HG02623 (cell line): ENCODE measurements around the gene GUCA2A.
"Not testable (repeated sequence)": the region's sequence is repeated elsewhere in the genome, so short reads cannot be mapped to it uniquely, and the experiment has no call there.

Source experiments
- ATAC-seq: cut with Tn5 transposase; IDR thresholded peaks from one replicate; pipeline ENCODE4 v1.9.1; 2021; ENCODE audit warnings: moderate library complexity; ENCODE audit not compliant: unreplicated experiment

GUCA2A gene, protein sequence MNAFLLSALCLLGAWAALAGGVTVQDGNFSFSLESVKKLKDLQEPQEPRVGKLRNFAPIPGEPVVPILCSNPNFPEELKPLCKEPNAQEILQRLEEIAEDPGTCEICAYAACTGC

DNA sequence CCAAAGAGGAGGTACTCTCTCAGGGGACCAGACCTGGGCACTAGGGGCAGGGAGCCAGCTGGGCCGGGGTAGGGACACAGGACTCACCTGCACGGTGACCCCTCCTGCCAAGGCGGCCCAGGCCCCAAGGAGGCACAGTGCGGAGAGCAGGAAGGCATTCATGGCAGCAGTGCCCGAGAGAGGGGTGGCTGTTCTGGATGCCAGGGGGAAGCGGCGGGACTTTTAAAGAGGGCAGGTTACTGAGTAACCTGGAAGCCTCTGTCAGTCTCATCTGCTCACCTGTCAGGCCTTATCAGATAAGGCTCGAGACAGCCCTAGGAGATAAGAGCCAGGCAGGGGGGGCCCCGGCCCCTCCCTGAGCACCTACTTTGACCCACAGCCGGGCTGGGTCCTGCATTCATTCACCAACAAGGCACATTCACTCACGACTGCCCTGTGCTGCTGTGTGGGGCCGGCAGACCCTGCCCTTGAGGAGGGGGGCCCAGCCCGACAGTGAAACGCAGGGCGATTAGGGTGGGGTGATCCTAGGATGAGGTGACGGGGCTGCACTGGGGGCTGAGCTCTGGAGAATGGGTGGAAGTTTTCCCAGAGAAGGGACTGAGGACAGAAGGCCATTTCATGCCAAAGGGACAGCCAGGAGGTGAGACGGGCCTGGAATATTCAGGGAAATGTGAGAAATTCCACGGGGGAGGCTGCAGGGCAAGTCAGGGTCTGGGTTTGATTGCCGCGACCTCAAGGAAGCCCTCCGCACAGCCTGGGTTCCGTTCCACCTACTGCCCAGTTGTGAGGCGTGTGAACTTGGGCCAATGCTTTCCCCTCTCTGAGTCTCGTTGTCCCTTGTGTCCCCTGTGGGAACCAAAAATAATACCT is at the start of gene GUCA2A:
TSS of gene GUCA2A (minus strand) at position 195 of the 870 bp plus-strand sequence. CDS start at position 162, 33 bp downstream.
- no peak for ATAC-seq

DNA sequence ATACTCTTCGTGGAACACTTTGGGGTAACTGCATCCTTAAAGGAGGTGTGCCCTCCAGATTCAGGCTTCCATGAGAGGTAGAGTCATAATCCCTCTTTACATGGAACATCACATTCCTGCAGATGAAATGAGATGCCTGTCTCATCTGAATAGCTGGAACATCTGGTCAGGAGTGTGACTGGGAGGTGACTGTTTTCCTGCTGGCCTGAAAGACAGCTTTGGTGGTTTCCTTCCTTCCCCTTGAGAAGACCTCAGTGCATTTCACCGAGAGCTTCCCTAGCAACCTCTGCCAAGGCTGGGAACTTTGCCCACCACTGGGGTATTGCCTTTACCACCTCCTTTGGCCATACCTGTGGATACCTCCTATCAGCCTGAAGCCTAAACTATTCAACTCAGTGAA is 46.7 kb upstream of the GUCA2A start:
- ATAC-seq = no peak

DNA sequence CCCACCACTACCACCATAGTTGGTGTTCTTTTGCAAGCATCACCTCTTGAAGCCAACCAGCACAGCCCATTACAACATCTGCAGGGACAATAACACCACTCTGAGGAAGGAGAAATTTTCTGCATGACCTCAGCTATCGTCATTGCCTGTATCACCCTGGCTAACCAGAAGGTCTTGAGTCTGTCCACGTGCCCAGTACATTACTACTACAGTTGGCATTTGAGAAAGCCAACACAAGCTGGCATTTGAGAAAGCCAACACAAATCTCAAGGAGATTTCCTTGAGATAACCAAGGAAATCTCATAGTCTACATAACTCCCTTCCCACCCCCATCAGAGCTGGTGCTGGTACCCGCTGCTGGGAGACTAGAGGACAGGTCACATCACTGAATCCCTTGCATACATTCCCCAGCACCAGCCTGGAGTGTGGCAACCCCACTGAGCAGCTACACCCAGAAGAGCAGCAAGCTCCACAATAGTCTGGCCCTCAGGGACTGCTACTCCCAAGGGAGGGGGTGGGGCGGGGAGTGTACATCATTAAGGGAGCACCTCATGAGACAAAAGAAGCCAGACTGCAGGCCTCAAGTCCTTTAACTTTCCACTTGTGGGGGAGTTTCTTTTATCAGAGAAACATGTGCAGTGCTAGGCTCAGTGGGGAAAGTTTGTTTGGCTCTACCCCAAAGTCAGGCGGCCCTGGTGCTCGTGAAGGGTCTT is 46.0 kb upstream of the GUCA2A start:
- ATAC-seq = no peak

DNA sequence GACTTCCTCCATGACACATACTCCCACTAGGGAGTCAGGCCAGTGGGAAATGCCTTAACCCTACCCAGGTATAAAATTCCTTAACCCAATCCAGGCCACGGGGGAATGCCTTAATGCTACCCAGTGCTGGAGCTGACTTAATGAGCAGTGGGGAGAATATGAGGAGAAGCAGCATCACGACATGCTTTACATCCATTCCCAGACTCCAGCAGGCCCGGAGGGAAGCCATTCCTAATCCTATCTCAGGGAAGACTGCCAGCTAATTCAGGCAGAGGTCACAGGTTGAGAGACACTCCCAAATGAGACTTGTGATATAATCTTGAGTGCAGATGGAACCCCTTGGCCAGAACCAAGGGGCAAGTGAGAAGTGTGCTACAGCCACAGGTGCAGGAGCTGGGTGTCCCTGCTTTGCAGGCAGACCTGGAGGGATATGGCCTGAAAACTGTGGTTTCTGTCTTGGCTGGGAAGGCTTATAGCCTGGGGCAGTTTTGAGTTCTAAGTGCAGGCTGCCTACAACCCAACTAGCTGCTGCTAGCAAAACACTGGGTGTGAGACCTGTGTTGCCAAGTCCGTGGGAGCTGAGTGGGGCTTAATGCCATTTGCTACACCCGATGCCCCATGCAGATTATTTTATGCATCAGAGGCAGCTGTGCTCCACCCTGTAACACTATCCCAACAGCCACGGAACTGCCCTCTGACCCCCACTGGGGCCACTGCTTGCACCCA is 45.1 kb upstream of the GUCA2A start:
- ATAC-seq = no peak

DNA sequence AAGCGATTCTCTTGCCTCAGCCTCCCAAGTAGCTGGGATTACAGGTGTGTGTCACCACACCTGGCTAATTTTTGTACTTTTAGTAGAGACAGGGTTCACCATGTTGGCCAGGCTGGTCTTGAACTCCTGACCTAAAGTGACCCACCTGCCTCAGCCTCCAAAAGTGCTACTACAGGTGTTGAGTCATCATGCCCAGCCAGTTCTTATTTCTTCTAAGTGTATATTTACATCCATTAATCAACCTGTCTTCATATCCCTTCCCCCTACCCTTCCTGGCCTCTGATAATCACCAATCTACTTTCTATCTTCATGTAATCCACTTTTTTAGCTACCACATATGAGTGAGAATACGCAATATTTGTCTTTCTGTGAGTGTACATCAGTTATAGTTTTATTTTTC is 42.4 kb upstream of the GUCA2A start:
- ATAC-seq = not testable (repeated sequence)

DNA sequence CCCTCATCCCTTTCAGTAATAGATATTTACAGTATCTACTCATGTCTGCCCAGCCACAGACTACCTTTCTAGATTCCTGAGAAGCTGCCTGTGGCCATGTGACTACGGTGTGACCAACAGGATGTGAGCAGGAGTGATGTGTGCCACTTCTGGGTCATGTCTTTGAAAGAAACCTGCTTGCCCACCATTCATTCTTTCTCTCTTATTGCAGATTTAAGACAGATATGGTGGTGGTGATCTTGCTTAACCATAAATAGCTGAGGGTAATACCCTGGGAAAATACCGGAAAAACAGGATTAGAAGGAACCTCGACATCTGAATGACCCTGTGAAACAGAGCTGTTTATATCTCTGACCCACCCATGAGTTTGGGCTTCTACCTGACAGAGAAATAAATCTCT is 41.6 kb upstream of the GUCA2A start:
- ATAC-seq = no peak

DNA sequence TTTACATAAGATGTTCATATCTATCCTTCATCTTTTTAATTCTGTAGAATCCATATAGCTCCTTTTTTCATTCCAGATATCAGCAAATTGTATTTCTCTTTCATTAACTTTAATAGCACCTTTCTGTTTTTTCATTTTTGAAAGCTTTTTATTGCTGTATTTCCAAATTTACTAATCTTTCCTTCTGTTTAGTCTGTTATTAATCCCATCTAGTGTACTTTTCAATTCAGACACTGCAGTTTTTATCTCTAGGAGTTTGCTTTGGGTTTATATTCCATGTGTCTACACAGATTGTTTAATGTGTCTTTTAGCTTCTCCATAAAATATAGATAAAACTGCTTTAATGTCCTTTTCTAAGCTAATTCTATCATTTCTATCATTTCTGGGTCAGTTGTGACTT is 37.4 kb upstream of the GUCA2A start:
- no peak for ATAC-seq

DNA sequence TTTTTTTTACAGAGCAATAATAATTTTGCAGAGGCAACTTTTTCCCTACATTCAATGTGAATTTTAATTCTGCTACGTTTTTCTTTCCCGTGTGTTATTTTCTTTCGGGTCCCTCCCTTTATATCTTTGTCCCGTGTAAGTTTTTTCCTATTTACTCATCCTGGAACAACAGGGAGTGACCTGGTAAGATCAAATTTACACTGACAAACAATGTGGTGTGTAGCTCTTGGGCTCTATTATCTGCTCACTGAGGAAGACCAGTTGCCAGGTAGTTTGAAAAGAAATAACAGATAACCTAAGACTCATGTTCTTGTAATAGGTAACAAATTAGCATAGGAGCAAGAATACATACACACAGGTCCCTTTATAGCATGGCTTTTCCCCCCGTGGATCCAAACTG is 33.7 kb upstream of the GUCA2A start:
- no peak for ATAC-seq

DNA sequence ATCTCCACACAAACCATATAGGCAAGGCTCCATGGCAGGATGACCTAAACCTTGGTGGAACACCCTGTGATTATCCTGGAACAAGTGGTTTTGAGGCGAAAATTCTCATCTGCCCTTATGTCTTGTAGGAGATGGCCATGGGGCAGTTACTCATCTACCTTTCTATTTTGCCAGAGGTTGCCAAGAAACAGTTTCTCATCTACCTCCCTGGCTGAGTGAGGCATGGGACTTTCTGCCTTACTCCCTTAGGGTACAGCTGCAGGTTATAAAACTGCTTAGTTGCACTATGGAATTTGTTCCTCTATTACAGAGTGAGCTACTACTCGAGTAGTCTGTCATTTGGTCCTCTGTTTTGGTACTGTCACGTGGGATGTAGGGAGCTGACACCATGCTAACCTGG is 31.3 kb upstream of the GUCA2A start:
- no peak for ATAC-seq

DNA sequence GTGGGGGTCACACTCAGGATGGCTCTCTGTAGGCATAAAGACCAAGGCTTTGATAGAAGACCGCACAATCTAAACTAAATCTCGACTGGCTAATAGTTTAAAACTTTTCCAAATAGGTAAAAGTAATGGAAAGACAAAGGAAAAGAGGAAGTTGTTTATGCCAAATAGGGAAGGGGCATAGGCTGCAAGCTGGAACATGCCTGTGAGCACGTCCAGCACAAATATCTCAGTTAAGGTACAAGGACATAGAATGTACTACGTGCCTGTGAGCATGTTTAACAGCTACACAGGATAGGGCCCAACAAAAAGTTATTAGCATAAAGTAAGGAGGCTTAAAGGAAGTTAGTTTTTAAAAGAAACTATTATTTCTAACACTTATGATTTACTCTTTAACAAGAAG is 27.6 kb upstream of the GUCA2A start:
- no peak for ATAC-seq

DNA sequence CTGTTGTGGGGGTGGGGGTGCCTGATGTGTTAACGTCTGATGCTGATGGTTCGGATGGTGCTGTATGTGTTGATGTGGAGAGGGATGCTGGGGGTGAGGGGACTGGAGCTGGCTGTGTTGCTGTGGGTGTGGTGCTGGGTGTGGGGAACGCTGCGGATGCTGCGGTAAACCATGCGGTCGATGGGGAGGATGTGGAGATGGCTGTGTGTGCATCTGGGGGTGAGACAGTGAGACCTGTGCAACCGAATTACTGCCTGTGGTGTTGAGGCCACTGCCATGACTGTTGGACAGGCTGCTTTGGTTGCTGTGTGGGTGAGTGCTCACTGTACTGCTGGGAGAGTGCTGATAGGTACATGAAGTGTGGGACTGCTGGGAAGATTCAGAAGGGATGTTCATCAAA is 26.8 kb upstream of the GUCA2A start:
- no peak for ATAC-seq

DNA sequence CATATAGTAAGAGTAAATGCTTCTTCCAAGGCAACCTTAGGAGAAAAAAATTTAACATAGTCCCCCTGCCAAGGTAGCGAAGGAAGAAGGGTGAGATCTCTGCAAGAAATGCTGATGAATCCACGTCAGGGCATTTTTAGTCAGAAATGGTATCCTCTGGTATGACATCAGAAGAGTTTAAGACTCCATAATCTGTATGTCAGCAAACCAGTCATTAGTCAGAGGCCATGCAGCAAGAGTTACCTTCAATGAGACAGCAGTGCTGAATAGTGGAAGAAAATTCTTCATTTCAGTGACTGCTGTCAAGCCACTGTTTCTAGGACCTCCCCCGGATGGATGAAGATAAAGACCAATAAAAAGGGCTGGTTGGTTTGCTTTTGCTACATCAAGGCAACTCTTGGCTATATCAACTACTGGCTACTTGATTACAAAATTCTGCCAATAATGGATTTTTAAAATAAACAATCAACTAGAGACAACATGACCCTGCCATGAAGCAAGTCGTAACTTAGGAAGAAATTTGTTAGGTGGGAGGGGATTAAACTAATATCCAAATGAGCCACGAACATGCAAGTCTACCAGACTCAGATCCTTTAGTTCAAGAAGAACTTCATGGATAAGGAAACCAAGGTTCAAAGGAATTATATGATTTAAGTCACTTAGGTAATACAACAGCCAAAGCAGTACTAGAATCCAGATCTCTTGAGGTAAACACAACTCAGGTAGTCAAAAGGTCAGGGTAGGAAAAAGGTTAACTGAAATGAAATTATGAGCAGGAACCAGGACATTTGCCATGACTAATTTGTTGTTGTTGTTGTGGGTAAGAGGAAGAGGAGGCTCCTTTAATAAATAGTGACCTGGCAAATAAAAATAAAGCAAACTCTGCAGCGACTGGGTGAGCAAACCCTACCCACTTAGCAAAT is 25.6 kb upstream of the GUCA2A start:
- ATAC-seq = no peak

DNA sequence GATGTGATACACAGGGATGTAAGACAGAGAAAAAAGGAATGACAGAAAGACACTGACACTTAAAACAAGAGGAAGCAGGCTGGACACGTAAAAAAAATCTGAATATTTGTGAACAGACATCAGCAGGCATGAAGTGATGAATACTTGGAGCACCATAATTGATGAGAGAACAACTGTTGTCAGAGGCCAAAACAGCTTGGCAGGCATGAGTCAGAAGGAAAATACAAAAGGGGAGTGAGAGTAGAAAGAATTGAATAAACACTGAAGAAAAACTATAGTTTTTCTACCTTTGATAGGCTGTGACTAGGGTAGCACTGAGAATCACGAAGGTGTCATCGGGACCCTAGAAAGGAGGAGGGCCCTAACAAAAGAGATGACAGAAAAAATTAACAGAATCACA is 21.6 kb upstream of the GUCA2A start:
- ATAC-seq = no peak

DNA sequence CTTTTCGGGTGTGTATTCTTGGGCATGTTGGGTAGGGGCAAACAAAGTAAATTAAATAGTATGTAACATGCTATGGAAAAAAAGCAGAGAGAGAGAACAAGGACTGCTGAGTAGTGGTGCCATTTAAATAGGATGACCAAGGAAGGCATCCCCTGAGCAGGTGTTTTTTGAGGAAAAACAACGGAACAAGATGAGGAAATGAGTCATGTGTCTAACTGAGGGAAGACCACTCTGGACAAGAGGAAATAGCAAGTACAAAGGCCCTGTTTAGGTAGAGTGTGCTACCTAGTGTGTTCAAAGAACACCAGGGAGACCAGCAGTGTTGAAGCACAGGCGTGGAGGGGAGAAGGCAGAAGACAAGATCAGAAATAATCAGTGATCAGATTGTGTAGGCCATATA is 20.1 kb upstream of the GUCA2A start:
- no peak for ATAC-seq

DNA sequence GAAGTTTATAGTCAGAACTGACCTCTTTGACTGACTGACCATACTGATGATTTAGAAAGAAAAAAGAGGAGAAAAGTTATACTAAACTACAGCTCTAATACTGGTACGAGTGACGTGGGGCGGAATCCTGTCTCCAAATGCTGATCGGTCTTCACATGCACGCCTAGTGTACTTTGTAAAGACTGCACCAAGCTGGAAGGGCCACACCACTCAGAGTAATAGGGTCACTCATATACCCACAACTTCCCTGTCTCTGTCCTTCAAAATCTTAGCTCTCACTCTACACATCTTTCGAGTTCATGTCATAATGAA is 19.4 kb upstream of the GUCA2A start:
- no peak for ATAC-seq

DNA sequence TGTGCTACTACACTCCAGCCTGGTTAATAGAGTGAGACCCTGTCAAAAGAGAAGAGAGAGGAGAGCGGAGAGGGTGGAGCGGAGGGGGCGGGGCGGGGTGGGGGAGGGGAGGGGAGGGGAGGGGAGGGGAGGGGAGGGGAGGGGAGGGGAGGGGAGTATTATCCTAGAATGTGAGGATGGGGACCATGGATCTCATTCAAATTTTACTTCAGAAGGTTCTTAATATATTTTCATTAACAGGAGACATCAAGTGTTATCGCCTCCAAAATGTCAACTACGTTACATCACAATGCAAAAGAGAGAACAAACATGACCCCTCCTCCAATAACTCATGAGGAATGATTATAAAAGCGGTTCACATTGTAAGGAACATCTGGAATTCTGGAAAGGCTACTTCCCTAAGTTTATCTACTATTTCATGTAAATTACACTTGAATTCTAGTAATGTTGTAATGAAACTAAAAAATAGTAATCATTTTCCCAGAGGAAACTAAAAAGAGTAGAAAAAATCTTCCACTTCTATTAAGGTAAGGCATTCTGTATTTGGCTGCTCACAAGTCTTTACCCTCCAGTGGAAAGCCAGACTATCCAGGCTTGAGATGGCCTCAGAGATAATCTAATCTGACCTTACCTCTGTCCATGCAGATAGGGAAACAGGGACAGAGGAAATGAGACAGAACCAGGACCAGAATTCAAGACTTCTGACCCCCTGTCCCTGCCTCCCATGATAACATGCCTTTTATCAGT is 18.8 kb upstream of the GUCA2A start:
- no peak for ATAC-seq

DNA sequence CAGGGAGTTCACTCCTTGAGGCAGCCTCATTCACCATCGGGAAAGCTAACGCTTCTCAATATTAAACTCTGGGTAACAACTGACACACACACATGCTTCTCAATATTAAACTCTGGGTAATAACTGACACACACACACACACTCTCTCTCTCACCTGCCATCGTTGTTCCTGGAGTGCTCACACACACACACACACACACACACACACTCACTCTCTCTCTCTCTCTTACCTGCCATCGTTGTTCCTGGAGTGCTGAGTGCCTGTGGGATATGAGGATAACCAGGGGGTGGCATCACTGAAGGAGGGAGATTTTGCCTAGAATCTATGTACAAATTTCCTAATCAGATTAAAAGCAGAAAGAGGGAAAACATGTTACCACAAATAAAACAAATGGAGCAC is 17.1 kb upstream of the GUCA2A start:
- ATAC-seq = no peak

DNA sequence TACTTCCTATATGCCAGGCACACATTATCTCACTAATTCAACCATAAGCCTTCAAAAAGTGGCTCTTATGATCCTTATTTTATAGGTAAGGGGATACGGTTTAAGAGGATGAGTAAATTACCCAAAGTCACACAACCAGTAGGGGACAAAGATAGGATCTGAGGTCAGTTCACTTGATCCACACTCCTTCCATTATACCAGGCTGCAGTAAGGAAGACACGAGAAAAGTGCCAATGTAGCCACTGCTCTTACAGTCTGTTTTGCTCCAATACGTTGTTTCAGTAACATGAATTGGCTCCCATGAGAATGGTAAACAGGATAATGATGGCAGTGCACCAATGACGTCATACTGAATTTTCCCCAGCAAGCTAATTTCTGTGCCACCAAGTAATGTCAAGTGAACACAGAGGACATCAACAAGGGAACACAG is 15.4 kb upstream of the GUCA2A start:
- ATAC-seq = no peak

DNA sequence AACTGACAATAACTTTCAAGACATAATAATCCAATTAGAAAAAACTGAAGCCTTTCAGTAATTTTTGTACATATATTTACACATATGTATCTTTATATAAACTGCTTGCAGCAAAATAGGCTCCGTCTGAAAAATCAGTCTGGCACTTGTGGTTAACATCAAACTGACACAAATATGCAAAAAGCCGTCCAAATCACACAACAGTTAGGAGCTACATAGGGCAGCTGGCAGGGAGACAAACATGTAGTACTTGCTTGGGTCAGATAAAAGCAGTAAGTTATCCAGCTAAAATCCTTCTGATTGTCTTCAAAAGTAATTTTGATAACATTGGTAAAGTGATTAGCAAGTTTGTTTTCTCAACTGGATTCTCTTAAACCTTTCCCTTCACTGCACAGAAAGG is 14.7 kb upstream of the GUCA2A start:
- no peak for ATAC-seq

DNA sequence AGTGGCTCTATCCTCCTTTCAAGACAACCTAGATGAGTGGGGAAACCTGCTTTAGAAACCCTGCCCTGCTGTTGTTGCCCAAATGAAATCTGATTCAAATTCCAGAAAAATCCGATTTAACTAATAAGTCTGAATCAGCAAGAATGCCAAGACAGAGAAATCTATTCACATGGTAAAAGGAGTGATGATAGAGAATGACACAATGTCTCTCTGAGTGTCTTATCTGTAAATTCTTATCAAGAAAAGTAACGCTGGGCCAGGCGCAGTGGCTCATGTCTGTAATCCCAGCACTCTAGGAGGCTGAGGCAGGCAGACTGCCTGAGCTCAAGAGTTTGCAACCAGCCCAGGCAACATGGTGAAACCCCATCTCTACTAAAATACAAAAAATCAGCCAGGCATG is 13.7 kb upstream of the GUCA2A start:
- ATAC-seq = no peak
